GM12874 (cell line): ENCODE measurements around the gene LHFPL6.

ENCODE experiments used
- TF ChIP-seq, protein P1 (sequence below): IDR thresholded peaks from 2 replicates; pipeline ENCODE4 v1.5.1; 2011; ENCODE audit warnings: low read depth, mild to moderate bottlenecking, control low read depth, low read length, moderate library complexity; ENCODE audit not compliant: insufficient read depth

LHFPL6 gene

DNA sequence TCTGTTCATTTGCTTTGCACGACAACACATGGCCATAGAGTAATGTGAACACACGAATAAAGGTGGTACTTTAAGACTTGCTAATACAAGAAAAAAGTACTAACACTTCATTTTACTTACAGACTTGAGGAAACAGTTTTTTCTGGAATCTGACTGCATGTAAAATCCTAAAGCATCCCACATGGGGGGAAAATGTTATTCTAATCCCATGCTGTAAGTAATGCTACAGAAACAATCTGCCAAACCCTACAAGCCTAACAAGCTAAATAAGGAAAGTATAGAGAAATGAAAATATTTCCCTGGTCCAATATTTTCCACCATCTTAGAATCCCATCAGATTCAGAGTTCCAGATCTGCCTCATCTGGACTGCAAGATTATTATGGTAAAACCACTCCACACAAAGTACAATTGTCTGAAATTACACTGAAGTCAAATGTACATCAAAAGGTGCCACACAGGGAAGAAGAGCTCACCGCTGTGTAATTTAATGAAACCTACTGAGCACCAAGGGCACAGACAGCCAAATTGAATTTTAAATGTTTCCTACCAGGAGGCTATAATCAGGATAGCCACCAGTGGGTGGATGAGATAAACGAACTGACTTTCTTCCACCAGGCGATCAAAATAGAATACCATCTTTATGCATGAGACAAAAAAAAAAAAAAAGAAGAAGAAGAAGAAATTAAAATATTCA is 22.0 kb downstream of the LHFPL6 start:
- TF ChIP-seq, protein P1, sequence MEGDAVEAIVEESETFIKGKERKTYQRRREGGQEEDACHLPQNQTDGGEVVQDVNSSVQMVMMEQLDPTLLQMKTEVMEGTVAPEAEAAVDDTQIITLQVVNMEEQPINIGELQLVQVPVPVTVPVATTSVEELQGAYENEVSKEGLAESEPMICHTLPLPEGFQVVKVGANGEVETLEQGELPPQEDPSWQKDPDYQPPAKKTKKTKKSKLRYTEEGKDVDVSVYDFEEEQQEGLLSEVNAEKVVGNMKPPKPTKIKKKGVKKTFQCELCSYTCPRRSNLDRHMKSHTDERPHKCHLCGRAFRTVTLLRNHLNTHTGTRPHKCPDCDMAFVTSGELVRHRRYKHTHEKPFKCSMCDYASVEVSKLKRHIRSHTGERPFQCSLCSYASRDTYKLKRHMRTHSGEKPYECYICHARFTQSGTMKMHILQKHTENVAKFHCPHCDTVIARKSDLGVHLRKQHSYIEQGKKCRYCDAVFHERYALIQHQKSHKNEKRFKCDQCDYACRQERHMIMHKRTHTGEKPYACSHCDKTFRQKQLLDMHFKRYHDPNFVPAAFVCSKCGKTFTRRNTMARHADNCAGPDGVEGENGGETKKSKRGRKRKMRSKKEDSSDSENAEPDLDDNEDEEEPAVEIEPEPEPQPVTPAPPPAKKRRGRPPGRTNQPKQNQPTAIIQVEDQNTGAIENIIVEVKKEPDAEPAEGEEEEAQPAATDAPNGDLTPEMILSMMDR, result no peak

- TF ChIP-seq, protein P1, result no peak
Observed at GRCh38 chr13:39578821-39579291, 24.1 kb downstream of the LHFPL6 start.

DNA sequence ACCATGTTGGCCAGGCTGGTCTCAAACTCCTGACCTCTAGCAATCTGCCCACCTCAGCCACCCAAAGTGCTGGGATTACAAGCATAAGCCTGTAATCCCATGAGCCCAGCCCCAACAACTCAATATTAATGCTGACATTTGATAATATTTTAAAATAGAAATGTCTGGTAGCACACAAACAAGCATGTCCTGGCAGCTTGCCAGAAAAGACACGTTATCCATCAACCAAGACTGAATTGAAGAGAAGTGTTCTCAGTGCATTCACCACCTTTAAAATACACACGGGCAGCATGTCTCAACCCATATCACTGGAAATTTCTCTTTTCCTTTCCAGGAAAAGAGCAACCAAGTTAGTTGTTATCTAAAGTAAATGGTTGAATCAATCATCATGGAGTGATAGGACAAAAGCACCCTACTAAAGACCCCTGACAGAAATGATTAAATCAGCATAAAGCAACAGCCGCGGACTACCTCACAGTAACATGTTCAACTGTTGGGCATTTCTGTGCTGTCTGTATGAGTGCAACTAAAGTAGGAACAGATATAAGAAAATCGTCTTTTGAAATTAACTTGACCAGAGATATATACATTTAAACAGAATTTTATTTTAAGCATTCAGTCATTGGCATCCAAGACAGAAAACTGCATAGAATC is 25.0 kb downstream of the LHFPL6 start:
- TF ChIP-seq, protein P1, result no peak

DNA sequence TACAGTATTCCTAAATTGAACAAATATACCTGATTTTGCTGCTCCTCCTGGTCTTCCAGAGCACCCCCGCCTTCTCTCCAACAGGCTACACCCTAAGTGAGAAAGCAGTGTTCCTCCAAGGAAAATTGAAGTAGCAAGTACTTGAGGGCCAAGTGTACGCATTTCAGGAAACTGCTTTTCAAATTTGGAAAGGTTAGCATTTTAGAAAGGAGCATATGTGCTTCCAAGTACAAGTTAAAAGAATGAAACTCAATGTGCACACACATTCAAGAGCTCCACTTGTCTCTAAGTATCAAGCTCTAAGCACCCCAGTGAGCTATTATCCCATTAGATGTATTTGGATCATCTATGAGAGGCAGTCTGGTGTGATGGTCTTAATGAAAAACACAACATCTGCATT is 25.8 kb downstream of the LHFPL6 start:
- TF ChIP-seq, protein P1, result no peak

DNA sequence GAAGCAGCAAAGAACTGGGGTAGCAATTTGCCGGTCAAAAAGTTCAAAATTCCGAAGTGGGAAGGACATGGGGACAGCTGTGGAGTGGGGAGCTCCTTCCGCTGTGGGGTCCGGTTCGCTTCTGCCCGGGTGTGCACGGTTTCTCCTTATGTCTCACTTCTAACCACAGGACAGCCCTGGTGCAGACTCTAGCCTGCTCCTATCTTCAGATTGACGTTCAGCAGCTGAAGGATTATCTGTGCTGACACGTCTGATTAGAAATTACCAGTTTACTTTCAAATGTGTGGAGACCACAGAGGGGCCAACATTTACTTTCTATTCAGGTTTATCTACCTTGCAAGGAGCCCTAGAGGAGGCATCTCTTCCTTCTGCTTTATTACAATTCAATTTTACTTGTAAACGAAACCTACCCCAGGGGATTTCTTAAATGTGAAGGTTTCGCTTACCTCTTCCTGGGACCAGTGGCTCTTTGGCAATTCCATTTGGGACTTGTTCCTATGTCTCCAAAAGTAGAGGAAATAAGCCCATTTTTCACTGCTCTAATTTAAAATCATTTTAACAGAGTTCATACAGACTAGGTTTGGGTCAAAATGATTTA is 27.3 kb downstream of the LHFPL6 start:
- TF ChIP-seq, protein P1, result no peak

DNA sequence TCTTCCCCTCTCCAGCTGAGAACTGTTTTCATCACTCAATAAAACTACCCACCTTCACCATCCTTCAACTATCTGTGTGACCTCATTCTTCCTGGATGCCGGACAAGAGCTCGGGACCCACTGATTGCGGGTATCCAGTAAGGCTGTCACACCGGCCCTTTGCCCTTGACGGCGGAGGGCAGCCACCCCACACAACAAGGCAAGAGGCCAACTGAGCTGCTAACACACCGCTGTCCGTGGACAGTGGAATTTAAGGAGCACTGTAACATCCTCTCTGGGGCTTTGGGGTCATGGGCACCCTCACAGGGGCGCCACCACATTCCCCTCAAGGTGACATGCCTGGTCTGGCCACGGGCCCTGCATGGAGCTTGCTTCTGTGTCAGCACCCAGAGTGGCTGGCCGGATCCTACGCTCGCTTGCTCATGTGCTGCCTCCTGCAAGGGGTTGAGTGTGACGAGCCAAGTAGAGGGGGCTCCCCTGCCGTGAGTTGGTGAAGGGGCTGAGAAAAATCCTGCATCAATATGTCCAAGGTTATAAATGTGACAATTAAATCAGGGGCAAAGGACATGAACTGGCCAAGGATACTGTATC is 31.4 kb downstream of the LHFPL6 start:
- TF ChIP-seq, protein P1, result no peak

DNA sequence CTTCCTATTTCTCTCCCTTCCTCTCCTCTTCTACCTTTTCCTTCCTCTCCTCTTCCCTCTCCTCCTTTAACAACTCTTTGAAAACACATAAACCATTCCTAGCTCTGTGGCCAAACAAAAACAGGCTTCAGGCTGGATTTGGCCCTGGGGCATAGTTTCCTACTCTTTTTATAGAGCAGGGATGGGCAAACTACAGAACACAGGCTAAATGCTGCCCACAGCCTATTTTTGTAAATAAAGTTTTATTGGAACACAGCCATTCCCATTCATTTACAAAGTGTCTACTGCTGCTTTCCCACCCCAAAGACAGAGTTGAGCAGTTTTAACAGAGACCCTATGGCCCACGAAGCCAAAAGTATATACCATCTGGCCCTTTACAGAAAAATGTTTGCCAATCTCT is 35.4 kb downstream of the LHFPL6 start:
- TF ChIP-seq, protein P1, result no peak
